A673 (cell line): ENCODE results near the gene SH3RF1.

Experiments
- CTCF ChIP-seq: fragments of 300-800, 200-600 bp; sonication (generic); conservative IDR thresholded peaks from 2 replicates; pipeline ENCODE4 v1.5.1; 2017; ENCODE audit warnings: low read depth, mild to moderate bottlenecking, antibody characterized with exemption, low read length, moderate library complexity, mixed read lengths
- EZH2 ChIP-seq: fragments of 200-600 bp; sonication (generic); IDR thresholded peaks from 2 replicates; pipeline ENCODE4 v1.6.1; 2017; ENCODE audit warnings: borderline replicate concordance, low read depth, mild to moderate bottlenecking, mixed read lengths, antibody characterized with exemption, low read length; ENCODE audit not compliant: poor library complexity, severe bottlenecking

- no peak for TF ChIP-seq CTCF
- TF ChIP-seq EZH2, result no peak
Measured at GRCh38 chr4:169268951-169269760, 1.6 kb downstream of the SH3RF1 start.
